Sciatic nerve (tissue), 2 donors: ENCODE data around the gene RNU2-1. TPM values are rescaled to one million over a fixed set of nuclear protein-coding genes. Genes with fewer than 3 reads are reported as not detected.
"Not testable (repeated sequence)": the region's sequence is repeated elsewhere in the genome, so short reads cannot be mapped to it uniquely, and the experiment has no call there.

Source experiments
- ATAC-seq: fragments of 200-7000 bp; cut with Tn5 transposase; one replicate; pipeline ENCODE4 v1.9.1; 2020; ENCODE audit warnings: mild to moderate bottlenecking, moderate library complexity
- DNase-seq: peaks from one replicate; pipeline ENCODE4 v3.0.0-alpha.2; 2020; ENCODE audit warnings: low spot score
- intact Hi-C: fragments of 100-400 bp; cut with DNase I; formaldehyde crosslinking; loops from one replicate; pipeline ENCODE4 v1.14.2; 2022
- total RNA-seq: library from RNA; stranded (reverse); fragmentation: NEBNext Ultra II Directional; extraction: Animal tissue kit (Norgen Biotek cat#: 25700); gene quantifications from one replicate; pipeline ENCODE4 v1.2.1, GENCODE V29; 2021
- donor health status: DM: no; HTN: no; CAD: no.
- donor health status: DM: no; HTN: no; CAD: no.

Gene RNU2-1
- total RNA-seq, 1 donor from 2014 or later: 9,260 TPM

GRCh38 chr17:43217614-43218087 lies 16.1 kb downstream of the RNU2-1 start:
- intact Hi-C loops: no loop called here
- DNase-seq: no peak
- ATAC-seq: no peak

GRCh38 chr17:43216762-43217613 lies 16.8 kb downstream of the RNU2-1 start:
- DNase-seq (no peak), ATAC-seq (no peak)
- intact Hi-C loops: no loop called here

GRCh38 chr17:43216369-43216761 lies 17.4 kb downstream of the RNU2-1 start:
- ATAC-seq (no peak), DNase-seq (no peak)

DNA sequence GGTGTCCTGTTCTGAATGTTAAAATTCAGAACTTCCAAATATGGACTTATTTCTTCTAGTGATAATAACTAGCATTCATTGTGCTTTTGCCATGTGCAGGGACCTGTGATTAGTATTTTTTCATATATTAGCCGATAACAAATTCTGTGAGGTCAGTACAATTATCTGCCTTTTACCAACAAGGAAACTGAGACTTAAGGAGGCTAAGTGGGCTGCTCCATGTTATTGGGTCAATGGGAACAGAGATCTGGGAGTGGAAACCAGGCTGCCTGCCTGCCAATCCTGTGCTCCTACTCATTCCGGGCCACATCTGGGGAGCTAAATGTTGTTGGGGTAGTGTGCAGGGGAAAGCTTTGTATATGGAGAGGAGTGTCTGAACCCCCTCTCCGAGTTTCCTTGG lies 18.4 kb downstream of the RNU2-1 start:
- ATAC-seq (no peak), DNase-seq (no peak)
- intact Hi-C loops: no loop called here

More at GRCh38 chr17:43216369-43216761, 17.4 kb downstream of the RNU2-1 start:
- intact Hi-C loops: no loop called here

DNA sequence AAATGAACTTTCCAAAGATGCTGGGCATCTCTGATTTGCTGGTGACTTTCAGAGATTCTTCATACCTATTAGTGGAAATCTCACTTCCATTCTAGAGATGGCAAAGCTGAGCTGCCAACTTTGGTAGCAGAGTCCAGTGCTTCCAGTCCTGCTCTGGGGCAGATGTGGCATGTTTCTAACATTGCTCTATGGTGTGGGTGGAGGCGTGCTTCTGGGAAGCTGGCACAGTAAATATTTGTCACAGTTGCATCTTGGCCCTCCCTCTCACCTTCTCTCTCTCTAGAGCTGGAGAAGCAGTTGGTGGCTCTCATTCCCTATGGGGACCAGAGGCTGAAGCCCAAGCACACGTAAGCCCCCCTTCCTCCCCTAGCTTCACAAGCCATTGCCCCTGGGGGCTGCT lies 20.2 kb downstream of the RNU2-1 start:
- no peak for ATAC-seq
- intact Hi-C loops: no loop called here
- no peak for DNase-seq

DNA sequence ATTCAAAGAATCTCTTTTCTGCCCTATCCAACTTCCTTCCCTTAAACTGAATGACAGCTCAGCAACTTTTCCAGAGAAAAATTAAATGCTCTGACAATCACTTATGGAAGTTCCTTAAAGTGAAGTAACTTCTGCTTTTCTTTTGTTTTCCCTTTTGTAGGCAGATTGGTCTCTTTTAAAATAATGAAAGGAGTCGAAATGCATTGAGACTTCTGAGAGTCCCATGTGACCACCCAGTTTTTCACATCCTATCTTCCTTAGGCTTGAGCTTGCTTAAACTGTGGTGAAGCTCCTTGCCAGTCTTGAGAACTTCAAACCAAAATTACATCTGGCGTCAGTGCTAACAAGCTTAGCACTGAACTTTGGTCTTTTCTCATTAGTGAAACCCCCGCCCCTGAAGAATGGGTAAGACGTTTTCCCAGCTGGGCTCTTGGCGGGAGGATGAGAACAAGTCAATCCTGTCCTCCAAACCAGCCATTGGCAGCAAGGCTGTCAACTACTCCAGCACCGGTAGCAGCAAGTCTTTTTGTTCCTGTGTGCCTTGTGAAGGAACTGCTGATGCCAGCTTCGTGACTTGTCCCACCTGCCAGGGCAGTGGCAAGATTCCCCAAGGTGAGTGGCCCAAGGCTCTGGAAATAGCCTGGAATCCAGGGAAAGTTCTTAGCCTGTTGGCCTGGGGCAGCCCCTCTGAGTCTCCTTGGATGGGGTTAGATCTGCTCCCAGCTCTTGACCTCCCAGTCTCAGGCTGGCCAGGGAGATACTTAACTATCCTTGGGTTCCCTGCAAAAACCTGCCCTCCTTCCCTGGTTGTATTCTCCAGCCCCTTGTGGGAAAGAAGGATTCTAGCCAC lies 20.9 kb downstream of the RNU2-1 start:
- peak; percentile 23 for ATAC-seq
- intact Hi-C loops: no loop called here
- no peak for DNase-seq

GRCh38 chr17:43211480-43212402 lies 22.0 kb downstream of the RNU2-1 start, which contains the start of gene TMEM106A:
TMEM106A (plus strand) TSS chr17:43211875; CDS start chr17:43213042, 1,167 bp downstream.
- DNase-seq (peak; percentile 87), ATAC-seq (peak; percentile 95)
- intact Hi-C loops: no loop called here

DNA sequence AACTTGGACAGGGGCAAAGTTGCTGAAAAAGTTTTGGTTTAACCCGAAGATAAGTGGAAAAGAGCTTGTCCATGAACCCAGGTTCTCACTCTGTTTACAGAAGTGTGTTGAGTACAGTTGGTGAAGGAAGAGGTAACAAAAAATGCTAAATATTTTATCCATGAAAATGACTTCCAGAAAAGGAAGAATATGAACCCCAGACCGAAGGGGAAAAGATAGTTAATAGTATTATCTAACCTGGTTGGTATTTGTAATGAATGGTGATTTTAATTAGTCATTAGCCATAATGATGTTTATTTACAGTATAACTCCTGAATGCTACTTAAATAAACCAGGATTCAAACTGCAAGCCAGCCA lies 22.7 kb downstream of the RNU2-1 start:
- DNase-seq (no peak), ATAC-seq (no peak)
- intact Hi-C loops: no loop called here

GRCh38 chr17:43210576-43210975 lies 23.2 kb downstream of the RNU2-1 start:
- intact Hi-C loops: no loop called here
- no peak for ATAC-seq
- DNase-seq: no peak

- ATAC-seq, intact Hi-C loops, DNase-seq: not testable (repeated sequence)
Observed at GRCh38 chr17:43203013-43203412, 30.8 kb downstream of the RNU2-1 start.

DNA sequence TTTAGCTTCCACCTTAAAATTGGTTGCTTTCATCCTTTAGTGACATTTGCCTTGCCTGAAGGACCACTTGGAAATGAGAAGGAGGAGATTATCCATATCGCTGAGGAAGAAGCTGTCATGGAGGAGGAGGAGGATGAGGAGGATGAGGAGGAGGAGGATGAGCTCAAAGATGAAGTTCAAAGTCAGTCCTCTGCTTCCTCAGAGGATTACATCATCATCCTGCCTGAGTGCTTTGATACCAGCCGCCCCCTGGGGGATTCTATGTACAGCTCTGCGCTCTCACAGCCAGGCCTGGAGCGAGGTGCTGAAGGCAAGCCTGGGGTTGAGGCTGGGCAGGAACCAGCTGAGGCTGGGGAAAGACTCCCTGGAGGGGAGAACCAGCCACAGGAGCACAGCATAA lies 33.6 kb downstream of the RNU2-1 start:
- no peak for ATAC-seq
- no peak for DNase-seq
- intact Hi-C loops: no loop called here

- DNase-seq (no peak), ATAC-seq (no peak)
- intact Hi-C loops: loop anchor here (10.0 kb wide), 1 partner anchor 65 kb away; no protein-coding TSS in a partner anchor
Observed at GRCh38 chr17:43199633-43200032, 34.1 kb downstream of the RNU2-1 start.

GRCh38 chr17:43193251-43193650 lies 40.5 kb downstream of the RNU2-1 start:
- DNase-seq: no peak
- no peak for ATAC-seq
- intact Hi-C loops: loop anchor here (10.0 kb wide), 1 partner anchor 58 kb away; no protein-coding TSS in a partner anchor

GRCh38 chr17:43186656-43187055 lies 47.1 kb downstream of the RNU2-1 start:
- ATAC-seq, intact Hi-C loops, DNase-seq: not testable (repeated sequence)

- ATAC-seq: no peak
- intact Hi-C loops: no loop called here
- no peak for DNase-seq
Observed at GRCh38 chr17:43183921-43184320, 49.9 kb downstream of the RNU2-1 start.
